AG10803 (cell line): ENCODE results near the gene NSD1.
"Not testable (repeated sequence)": the region's sequence is repeated elsewhere in the genome, so short reads cannot be mapped to it uniquely, and the experiment has no call there.

Experiments
- DNase-seq: peaks from one replicate; pipeline ENCODE4 v3.0.0; 2010; ENCODE audit warnings: low read depth
- H3K4me3 ChIP-seq: 2 replicates; pipeline ENCODE4 v1.5.1; 2011; ENCODE audit warnings: mild to moderate bottlenecking, low read length, control low read depth
- TF ChIP-seq, protein P1 (sequence below): conservative IDR thresholded peaks from 2 replicates; pipeline ENCODE4 v1.5.1; 2011; ENCODE audit warnings: mild to moderate bottlenecking, low read length, control low read depth, inconsistent platforms

NSD1 gene

DNA sequence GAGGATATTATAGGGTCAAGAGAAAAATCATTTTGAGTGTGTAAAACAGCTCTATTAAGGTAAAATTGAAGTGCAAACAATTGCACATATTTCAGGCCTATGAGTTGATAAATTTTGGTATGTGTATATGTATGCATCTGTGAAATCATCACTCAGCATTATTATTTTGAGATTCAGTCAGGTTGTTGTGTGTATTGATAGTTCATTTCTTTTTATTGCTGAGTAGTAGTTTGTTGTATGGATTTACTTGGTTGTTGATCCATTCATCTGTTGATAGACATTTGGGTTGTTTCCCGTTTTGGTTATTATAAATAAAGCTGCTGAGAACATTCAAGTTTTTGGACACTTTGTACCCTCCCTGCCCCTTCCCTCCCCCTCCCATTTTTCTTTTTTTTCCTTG is 119.7 kb downstream of the NSD1 start:
- no peak for DNase-seq
- TF ChIP-seq, protein P1, sequence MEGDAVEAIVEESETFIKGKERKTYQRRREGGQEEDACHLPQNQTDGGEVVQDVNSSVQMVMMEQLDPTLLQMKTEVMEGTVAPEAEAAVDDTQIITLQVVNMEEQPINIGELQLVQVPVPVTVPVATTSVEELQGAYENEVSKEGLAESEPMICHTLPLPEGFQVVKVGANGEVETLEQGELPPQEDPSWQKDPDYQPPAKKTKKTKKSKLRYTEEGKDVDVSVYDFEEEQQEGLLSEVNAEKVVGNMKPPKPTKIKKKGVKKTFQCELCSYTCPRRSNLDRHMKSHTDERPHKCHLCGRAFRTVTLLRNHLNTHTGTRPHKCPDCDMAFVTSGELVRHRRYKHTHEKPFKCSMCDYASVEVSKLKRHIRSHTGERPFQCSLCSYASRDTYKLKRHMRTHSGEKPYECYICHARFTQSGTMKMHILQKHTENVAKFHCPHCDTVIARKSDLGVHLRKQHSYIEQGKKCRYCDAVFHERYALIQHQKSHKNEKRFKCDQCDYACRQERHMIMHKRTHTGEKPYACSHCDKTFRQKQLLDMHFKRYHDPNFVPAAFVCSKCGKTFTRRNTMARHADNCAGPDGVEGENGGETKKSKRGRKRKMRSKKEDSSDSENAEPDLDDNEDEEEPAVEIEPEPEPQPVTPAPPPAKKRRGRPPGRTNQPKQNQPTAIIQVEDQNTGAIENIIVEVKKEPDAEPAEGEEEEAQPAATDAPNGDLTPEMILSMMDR, result no peak
- H3K4me3 ChIP-seq, result no peak overlapping the region

DNA sequence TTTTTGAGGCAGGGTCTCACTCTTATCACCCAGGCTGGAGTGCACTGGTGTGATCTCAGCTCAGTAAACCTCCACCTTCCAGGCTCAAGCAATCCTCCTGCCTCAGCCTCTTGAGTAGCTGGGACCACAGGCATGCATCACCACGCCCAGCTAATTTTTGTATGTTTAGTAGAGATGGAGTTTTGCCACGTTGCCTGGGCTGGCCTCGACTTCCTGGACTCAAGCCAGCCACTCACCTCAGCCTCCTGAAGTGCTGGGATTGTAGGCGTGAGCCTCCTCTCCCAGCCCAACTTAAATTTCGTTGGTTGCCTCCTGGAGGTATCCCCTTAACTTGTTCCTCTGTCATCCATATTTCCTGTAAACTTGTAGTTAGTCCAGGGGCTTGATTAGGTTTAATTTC is 122.7 kb downstream of the NSD1 start:
- peak; percentile 9 for DNase-seq
- H3K4me3 ChIP-seq, result no peak overlapping the region
- TF ChIP-seq, protein P1, result no peak

DNA sequence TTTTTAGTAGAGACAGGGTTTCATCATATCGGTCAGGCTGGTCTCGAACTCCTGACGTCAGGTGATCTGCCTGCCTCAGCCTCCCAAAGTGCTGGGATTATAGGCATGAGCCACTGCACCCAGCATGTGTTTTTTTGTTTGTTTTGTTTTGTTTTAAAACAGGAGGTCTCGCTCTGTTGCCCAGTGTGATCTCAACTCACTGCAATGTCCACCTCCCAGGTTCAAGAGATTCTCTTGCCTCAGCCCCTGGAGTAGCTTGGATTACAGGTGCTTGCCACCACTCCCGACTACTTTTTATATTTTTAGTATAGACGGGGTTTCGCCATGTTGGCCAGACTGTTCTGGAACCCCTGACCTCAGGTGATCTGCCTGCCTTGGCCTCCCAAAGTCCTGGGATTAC is 125.1 kb downstream of the NSD1 start:
- not testable (repeated sequence) for H3K4me3 ChIP-seq, DNase-seq

DNA sequence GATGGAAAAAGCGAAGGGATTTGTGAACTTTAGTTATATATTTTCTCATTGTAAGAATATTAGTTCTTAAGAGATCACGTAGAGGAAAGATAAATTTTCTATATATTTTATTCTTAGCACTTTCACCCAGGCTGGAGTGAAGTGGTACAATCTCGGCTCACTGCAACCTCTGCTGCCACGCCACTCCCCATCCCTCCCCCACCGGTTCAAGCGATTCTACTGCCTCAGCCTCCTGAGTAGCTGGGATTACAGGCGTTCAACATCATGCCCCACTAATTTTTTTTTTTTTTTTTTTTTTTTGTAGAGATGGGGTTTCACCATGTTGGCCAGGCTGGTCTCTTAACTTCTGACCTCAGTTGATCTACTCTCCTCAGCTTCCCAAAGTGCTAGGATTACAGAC is 127.4 kb downstream of the NSD1 start:
- TF ChIP-seq, protein P1, result no peak
- DNase-seq, result no peak

DNA sequence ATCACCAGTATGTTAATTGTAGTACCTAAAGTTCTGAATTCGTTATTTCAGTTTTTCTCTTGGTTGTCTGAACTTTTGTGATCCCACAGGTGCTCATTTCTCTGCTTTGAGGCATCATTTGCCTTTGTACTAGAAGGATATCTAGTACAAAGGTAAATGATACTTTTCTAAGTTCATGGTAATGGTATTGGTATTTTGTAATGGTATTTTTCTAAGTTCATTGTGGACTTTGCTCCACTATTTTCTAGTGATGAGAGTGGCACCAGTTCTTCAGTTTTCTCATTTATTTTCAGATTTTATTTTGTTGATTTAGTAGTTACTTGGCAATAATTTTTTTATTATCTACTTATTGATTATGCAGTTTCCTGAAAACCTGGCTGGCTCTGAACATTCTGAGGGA is 127.9 kb downstream of the NSD1 start:
- no peak overlapping the region for H3K4me3 ChIP-seq
- no peak for DNase-seq
- TF ChIP-seq, protein P1, result no peak

More for the DNA sequence above, 127.4 kb downstream of the NSD1 start:
- no peak overlapping the region for H3K4me3 ChIP-seq

DNA sequence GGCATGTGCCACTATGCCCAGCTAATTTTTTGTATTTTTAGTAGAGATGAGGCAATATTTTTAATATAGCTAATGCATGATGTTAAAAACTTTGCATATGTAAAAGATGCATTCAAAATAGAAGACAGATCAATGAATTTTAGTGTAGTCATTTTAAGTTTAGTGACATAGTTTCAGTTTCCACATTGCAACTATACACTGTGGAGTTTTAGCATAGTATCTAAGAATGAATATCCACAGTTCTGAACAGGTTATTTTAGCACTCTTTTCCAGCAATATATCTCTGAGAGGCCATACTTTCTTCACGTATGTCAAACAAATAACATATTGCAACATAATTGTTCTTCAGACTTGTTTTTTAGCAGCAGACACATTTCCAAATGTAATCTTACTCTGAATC is 130.6 kb downstream of the NSD1 start:
- no peak overlapping the region for H3K4me3 ChIP-seq
- TF ChIP-seq, protein P1, result no peak

DNA sequence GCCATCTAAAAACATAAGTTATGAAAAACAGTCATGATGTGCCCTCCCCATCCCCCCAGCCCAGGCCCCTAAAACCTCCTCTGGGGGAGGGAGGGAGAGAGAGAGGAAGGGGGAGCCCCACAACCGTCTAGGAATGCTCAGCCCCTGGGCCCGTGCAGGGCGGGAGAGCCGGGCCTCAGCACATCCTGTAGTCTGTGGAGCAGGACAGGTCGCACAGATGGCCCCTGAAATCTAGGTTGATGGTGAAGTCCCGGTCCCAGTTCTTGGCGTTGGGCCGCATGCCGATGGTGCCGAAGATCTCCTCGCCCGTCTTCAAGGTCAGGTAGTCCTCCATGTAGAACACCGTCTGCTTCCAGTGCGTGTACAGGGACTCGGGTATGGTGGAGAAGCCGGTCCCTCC is 131.8 kb downstream of the NSD1 start:
- H3K4me3 ChIP-seq, result no peak overlapping the region
- TF ChIP-seq, protein P1, result no peak
- no peak for DNase-seq

More for the DNA sequence above, 130.6 kb downstream of the NSD1 start:
- no peak for DNase-seq
